CD4-positive, alpha-beta memory T cell (primary cell): Measurements from ENCODE around the gene SERPINE1. TPM values are rescaled to one million over a fixed set of nuclear protein-coding genes. Genes with fewer than 3 reads are reported as not detected.
"Not testable (repeated sequence)": the region's sequence is repeated elsewhere in the genome, so short reads cannot be mapped to it uniquely, and the experiment has no call there.

Source experiments
- CTCF ChIA-PET: fragments of 350-600 bp; sonication (Branson Sonifier 250); formaldehyde crosslinking; loops from one replicate; lab custom pipeline; 2021; ENCODE audit warnings: inconsistent platforms; ENCODE audit not compliant: partially characterized antibody; lab: Charles Lee
- POLR2A ChIA-PET: fragments of 350-600 bp; sonication (Branson Sonifier 250); formaldehyde crosslinking; loops from one replicate; lab custom pipeline; 2021; ENCODE audit not compliant: partially characterized antibody; lab: Charles Lee
- DNase-seq, 5 donors: peaks; one replicate each; pipeline versions ENCODE4 v3.0.0 to v3.0.0-alpha.2; 2020 to 2022; ENCODE audit warnings: mixed read lengths in 1 of 5
- H3K27ac ChIP-seq: one replicate; pipeline ENCODE4 v1.7.0; 2013; ENCODE audit warnings: low read depth, low read length
- H3K27me3 ChIP-seq: 2 replicates; pipeline ENCODE4 v1.7.0; 2013; ENCODE audit warnings: mild to moderate bottlenecking, low read length, moderate library complexity; ENCODE audit not compliant: insufficient read depth
- H3K36me3 ChIP-seq: 2 replicates; pipeline ENCODE4 v1.7.0; 2013; ENCODE audit warnings: mild to moderate bottlenecking, low read length, moderate library complexity; ENCODE audit not compliant: insufficient read depth
- H3K4me1 ChIP-seq: 2 replicates; pipeline ENCODE4 v1.7.0; 2013; ENCODE audit warnings: mild to moderate bottlenecking, low read length, moderate library complexity; ENCODE audit not compliant: insufficient read depth
- H3K4me3 ChIP-seq, 2 donors: one replicate each; pipeline ENCODE4 v1.7.0; 2013; ENCODE audit warnings: low read length in 2 of 2, mild to moderate bottlenecking in 1 of 2
- H3K9me3 ChIP-seq, 2 donors: one replicate each; pipeline ENCODE4 v1.7.0; 2013; ENCODE audit warnings: low read length in 2 of 2, control low read depth in 1 of 2; ENCODE audit not compliant: control insufficient read depth in 1 of 2
- H3K27ac Mint-ChIP-seq, 7 donors: one replicate each; pipeline ENCODE4 v1.8.0; 2020 to 2021; ENCODE audit warnings: mixed read lengths in 7 of 7, mild to moderate bottlenecking in 6 of 7, inconsistent platforms in 3 of 7, moderate library complexity in 3 of 7
- H3K27me3 Mint-ChIP-seq, 2 donors: one replicate each; pipeline ENCODE4 v1.8.0; 2020 to 2021; ENCODE audit warnings: mixed read lengths in 2 of 2
- H3K36me3 Mint-ChIP-seq, 2 donors: one replicate each; pipeline ENCODE4 v1.8.0; 2020 to 2021; ENCODE audit warnings: mixed read lengths in 2 of 2, inconsistent platforms in 1 of 2, mild to moderate bottlenecking in 1 of 2
- H3K4me1 Mint-ChIP-seq, 4 donors: one replicate each; pipeline ENCODE4 v1.8.0; 2020 to 2021; ENCODE audit warnings: mixed read lengths in 4 of 4, mild to moderate bottlenecking in 1 of 4
- H3K4me3 Mint-ChIP-seq, 8 donors: one replicate each; pipeline ENCODE4 v1.8.0; 2020 to 2021; ENCODE audit warnings: mixed read lengths in 8 of 8, mild to moderate bottlenecking in 7 of 8, moderate library complexity in 6 of 8, inconsistent platforms in 3 of 8
- H3K9me3 Mint-ChIP-seq, 8 donors: one replicate each; pipeline ENCODE4 v1.8.0; 2020 to 2021; ENCODE audit warnings: mixed read lengths in 8 of 8, mild to moderate bottlenecking in 5 of 8, inconsistent platforms in 3 of 8, moderate library complexity in 1 of 8
- intact Hi-C: fragments of 100-400 bp; cut with micrococcal nuclease; formaldehyde crosslinking; loops from one replicate; pipeline ENCODE4 v1.15.1; 2023
- polyA plus RNA-seq, 2 donors: library from polyadenylated mRNA; unstranded; fragments of 300-500 nt; fragmentation: Illumina TruSeq; gene quantifications; one replicate each; pipeline ENCODE4 v1.2.3, GENCODE V29; 2021
- total RNA-seq, 2 experiments: library from RNA; stranded (reverse); gene quantifications; one replicate each; pipeline ENCODE4 v1.2.3, GENCODE V29; 2021

SERPINE1 gene
- total and polyA plus RNA-seq, 4 experiments from 2014 or later, result 0.11 to 0.20 TPM; not detected in 2

- Mint-ChIP-seq H3K27me3 (peaks cover 14 to 16% of the 10 kb centered on the region in 2 donors), H3K36me3 (no peaks in the 10 kb centered on the region), H3K4me3 (no peak overlapping the region), H3K27ac (no peak overlapping the region), H3K4me1 (peaks cover 3 to 13% (median 9%) of the 10 kb centered on the region in 4 donors), H3K9me3 (no peaks in the 10 kb centered on the region)
- no peaks in the 10 kb centered on the region for H3K27me3 ChIP-seq
- no peak for DNase-seq
- no peaks in the 10 kb centered on the region for H3K4me1 ChIP-seq
- CTCF ChIA-PET, result interaction anchor here (1.3 kb wide), 1 partner anchor 43 kb away, joined by 4 read pairs; no protein-coding TSS in a partner anchor
- no peak overlapping the region for H3K4me3 ChIP-seq
- H3K36me3 ChIP-seq, result no peaks in the 10 kb centered on the region
- no peaks in the 10 kb centered on the region for H3K9me3 ChIP-seq
- H3K27ac ChIP-seq, result no peak overlapping the region
- POLR2A ChIA-PET, result no interaction called here
- intact Hi-C loops, result no loop called here
Observed at GRCh38 chr7:101100858-101101847, 25.8 kb upstream of the SERPINE1 start.

DNA sequence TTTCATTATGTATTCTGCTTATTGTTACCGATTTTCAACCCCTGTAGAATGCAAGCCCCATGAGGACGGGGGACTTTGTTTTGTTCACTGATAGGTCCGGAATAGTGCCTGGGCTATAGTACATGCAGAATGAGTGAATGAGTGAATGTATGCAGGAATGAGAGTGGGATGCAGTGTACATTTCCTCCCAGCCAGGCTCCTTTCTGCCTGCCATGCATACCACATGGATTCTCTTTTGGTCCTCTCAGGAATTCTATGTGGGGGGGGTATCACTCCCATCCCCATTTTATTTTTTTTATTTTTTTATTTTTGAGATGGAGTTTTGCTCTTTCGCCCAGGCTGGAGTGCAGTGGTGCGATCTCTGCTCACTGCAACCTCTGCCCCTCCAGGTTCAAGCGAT is 24.9 kb upstream of the SERPINE1 start:
- peaks cover 14 to 16% of the 10 kb centered on the region in 2 donors for H3K27me3 Mint-ChIP-seq
- peaks cover 1 to 11% (median 7%) of the 10 kb centered on the region in 4 donors for H3K4me1 Mint-ChIP-seq
- DNase-seq, result no peak
- no peaks in the 10 kb centered on the region for H3K4me1 ChIP-seq
- H3K36me3 ChIP-seq, result no peaks in the 10 kb centered on the region
- H3K4me3 ChIP-seq, result no peak overlapping the region
- H3K9me3 Mint-ChIP-seq, result no peaks in the 10 kb centered on the region
- H3K9me3 ChIP-seq, result no peaks in the 10 kb centered on the region
- no peaks in the 10 kb centered on the region for H3K27me3 ChIP-seq
- H3K36me3 Mint-ChIP-seq, result no peaks in the 10 kb centered on the region
- no peak overlapping the region for H3K27ac ChIP-seq
- H3K27ac Mint-ChIP-seq, result no peak overlapping the region
- CTCF ChIA-PET, result interaction anchor here (1.3 kb wide), 1 partner anchor 42 kb away, joined by 4 read pairs; no protein-coding TSS in a partner anchor
- POLR2A ChIA-PET, result no interaction called here
- H3K4me3 Mint-ChIP-seq, result no peak overlapping the region
- intact Hi-C loops, result no loop called here

- H3K27me3 Mint-ChIP-seq, result peaks cover 20% of the 10 kb centered on the region in 2 donors
Observed at GRCh38 chr7:101103701-101104100, 23.2 kb upstream of the SERPINE1 start.

GRCh38 chr7:101104193-101104713 is 22.7 kb upstream of the SERPINE1 start:
- no peak overlapping the region for H3K27ac ChIP-seq
- POLR2A ChIA-PET, result no interaction called here
- Mint-ChIP-seq H3K27me3 (peaks cover 20 to 21% of the 10 kb centered on the region in 2 donors), H3K36me3 (no peaks in the 10 kb centered on the region), H3K27ac (no peak overlapping the region), H3K9me3 (peaks cover 0 to 2% (median 0%) of the 10 kb centered on the region in 8 donors), H3K4me1 (peaks cover 0 to 9% (median 3%) of the 10 kb centered on the region in 4 donors), H3K4me3 (no peak overlapping the region)
- intact Hi-C loops, result no loop called here
- no peaks in the 10 kb centered on the region for H3K4me1 ChIP-seq
- H3K27me3 ChIP-seq, result no peaks in the 10 kb centered on the region
- H3K9me3 ChIP-seq, result no peaks in the 10 kb centered on the region
- CTCF ChIA-PET, result no interaction called here
- DNase-seq, result no peak
- no peak overlapping the region for H3K4me3 ChIP-seq
- H3K36me3 ChIP-seq, result no peaks in the 10 kb centered on the region

More at GRCh38 chr7:101103701-101104100, 23.2 kb upstream of the SERPINE1 start:
- H3K4me3 ChIP-seq, H3K27me3 ChIP-seq, DNase-seq, intact Hi-C loops, H3K4me3 Mint-ChIP-seq, CTCF ChIA-PET, H3K36me3 ChIP-seq, H3K27ac ChIP-seq, H3K4me1 Mint-ChIP-seq, H3K27ac Mint-ChIP-seq, POLR2A ChIA-PET, H3K4me1 ChIP-seq, H3K9me3 ChIP-seq, H3K9me3 Mint-ChIP-seq, H3K36me3 Mint-ChIP-seq: not testable (repeated sequence)

DNA sequence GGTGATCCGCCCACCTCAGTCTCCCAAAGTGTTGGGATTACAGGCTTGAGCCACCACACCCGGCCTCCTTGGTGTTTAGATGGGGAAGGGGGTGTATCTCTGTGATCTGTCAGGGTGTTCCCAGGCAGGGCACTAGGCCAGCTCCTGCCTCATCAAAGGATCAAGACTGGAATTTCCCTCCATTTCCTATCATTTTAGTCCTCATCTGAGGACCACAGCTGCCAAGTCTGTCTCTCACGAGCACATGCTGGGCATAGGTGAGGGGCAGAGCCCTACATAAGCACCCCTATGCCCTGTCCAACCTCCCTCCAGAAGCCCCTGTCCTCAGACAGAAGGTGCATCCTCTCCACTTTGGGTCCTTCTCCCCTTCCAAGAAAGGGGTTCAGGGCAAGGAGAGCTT is 22.1 kb upstream of the SERPINE1 start:
- ChIA-PET CTCF (no interaction called here), POLR2A (no interaction called here)
- no peaks in the 10 kb centered on the region for H3K27me3 ChIP-seq
- H3K4me3 ChIP-seq, result no peak overlapping the region
- H3K9me3 ChIP-seq, result no peaks in the 10 kb centered on the region
- no peaks in the 10 kb centered on the region for H3K4me1 ChIP-seq
- Mint-ChIP-seq H3K36me3 (no peaks in the 10 kb centered on the region), H3K4me1 (peaks cover 0 to 5% (median 3%) of the 10 kb centered on the region in 4 donors), H3K4me3 (no peak overlapping the region), H3K9me3 (peaks cover 0 to 2% (median 0%) of the 10 kb centered on the region in 8 donors), H3K27ac (no peak overlapping the region), H3K27me3 (peaks cover 20 to 22% of the 10 kb centered on the region in 2 donors)
- intact Hi-C loops, result no loop called here
- DNase-seq, result no peak
- no peaks in the 10 kb centered on the region for H3K36me3 ChIP-seq
- no peak overlapping the region for H3K27ac ChIP-seq

- intact Hi-C loops, H3K36me3 ChIP-seq, H3K4me1 ChIP-seq, DNase-seq, H3K4me3 Mint-ChIP-seq, H3K4me1 Mint-ChIP-seq, H3K27me3 ChIP-seq, H3K36me3 Mint-ChIP-seq, H3K27ac ChIP-seq, POLR2A ChIA-PET, H3K9me3 ChIP-seq, H3K4me3 ChIP-seq, CTCF ChIA-PET, H3K9me3 Mint-ChIP-seq, H3K27ac Mint-ChIP-seq: not testable (repeated sequence)
- H3K27me3 Mint-ChIP-seq, result peaks cover 19 to 22% of the 10 kb centered on the region in 2 donors
Observed at GRCh38 chr7:101105248-101105647, 21.7 kb upstream of the SERPINE1 start.

- Histone ChIP-seq H3K4me3 (no peak overlapping the region), H3K27ac (no peak overlapping the region), H3K27me3 (no peaks in the 10 kb centered on the region), H3K4me1 (no peaks in the 10 kb centered on the region), H3K36me3 (no peaks in the 10 kb centered on the region), H3K9me3 (no peaks in the 10 kb centered on the region)
- Mint-ChIP-seq H3K4me1 (no peaks in the 10 kb centered on the region), H3K27ac (no peak overlapping the region), H3K27me3 (peaks cover 16 to 22% of the 10 kb centered on the region in 2 donors), H3K36me3 (no peaks in the 10 kb centered on the region), H3K4me3 (no peak overlapping the region), H3K9me3 (peaks cover 0 to 2% (median 0%) of the 10 kb centered on the region in 8 donors)
- ChIA-PET POLR2A (no interaction called here), CTCF (interaction anchor here (0.8 kb wide), 1 partner anchor 11 kb away, joined by 3 read pairs; no protein-coding TSS in a partner anchor)
- no peak for DNase-seq
- intact Hi-C loops, result no loop called here
Observed at GRCh38 chr7:101106386-101106785, 20.5 kb upstream of the SERPINE1 start.
